OCI-LY1 (cell line): ENCODE results near the gene PRSS56.

Experiments
- CTCF ChIP-seq: fragments of 200-600 bp; sonication (generic), shearing (Covaris generic); IDR thresholded peaks from 2 replicates; pipeline ENCODE4 v1.5.1; 2017; ENCODE audit warnings: mild to moderate bottlenecking, antibody characterized with exemption, low read length, moderate library complexity, mixed read lengths
- EZH2 ChIP-seq: fragments of 200-600 bp; sonication (generic), shearing (Covaris generic); IDR thresholded peaks from 2 replicates; pipeline ENCODE4 v1.8.0; 2017; ENCODE audit warnings: borderline replicate concordance, mixed run types, mild to moderate bottlenecking, antibody characterized with exemption, low read length, moderate library complexity, mixed read lengths

DNA sequence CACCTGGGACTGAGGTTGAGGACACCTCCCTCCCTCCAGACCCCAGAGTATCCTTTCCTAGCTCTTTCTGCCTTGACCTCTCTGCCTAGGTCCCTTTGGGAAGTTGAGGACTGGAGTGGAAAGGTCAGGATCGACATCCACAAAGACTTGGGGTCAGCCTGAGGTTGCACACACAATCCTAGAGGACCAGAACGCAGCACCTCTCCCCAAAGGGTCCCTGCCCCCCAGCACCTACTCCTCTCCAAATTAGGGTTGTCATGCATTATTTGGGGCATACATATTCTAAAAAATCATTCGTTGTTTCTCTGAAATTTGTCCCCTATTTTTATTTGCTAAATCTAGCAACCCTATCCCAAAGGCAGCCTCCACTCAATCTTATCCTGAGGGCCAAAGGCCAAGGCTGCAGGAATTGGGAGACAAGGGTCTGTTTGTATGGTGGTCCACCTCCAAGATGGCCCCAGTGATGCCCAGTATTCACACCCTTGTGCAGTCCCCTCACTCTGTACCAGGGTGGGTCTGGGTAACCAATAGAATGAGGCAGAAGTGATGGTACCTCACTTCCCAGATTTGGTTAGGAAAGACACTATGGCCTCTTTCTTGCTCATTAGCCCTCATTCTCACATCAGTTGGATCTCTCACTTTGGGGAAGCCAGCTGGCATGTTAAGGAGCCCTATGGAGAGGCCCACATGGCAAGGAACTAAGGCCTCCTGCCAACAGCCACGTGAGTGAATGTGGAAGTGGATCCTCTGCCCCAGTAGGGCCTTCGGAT, 15.8 kb downstream of the PRSS56 start:
- TF ChIP-seq EZH2 (no peak), CTCF (no peak)
